HG02885 (cell line): ENCODE data around the gene LMF1.

ENCODE experiments used
- ATAC-seq: cut with Tn5 transposase; IDR thresholded peaks from one replicate; pipeline ENCODE4 v1.9.1; 2021; ENCODE audit warnings: mild to moderate bottlenecking; ENCODE audit not compliant: unreplicated experiment, poor library complexity

Gene LMF1

GRCh38 chr16:1003391-1004347 is 32.9 kb upstream of the LMF1 start:
- ATAC-seq: no peak

- ATAC-seq: no peak
Observed at GRCh38 chr16:1002399-1003166, 31.8 kb upstream of the LMF1 start.

GRCh38 chr16:1001096-1001495 is 30.3 kb upstream of the LMF1 start:
- no peak for ATAC-seq

- ATAC-seq: no peak
Observed at GRCh38 chr16:1000608-1001007, 29.8 kb upstream of the LMF1 start.

- ATAC-seq: no peak
Observed at GRCh38 chr16:999677-1000076, 28.9 kb upstream of the LMF1 start.

GRCh38 chr16:998615-999014 is 27.8 kb upstream of the LMF1 start:
- ATAC-seq: no peak

GRCh38 chr16:998211-998610 is 27.4 kb upstream of the LMF1 start:
- no peak for ATAC-seq

GRCh38 chr16:997440-998051 is 26.8 kb upstream of the LMF1 start:
- ATAC-seq: no peak

- no peak for ATAC-seq
Observed at GRCh38 chr16:996681-997080, 25.9 kb upstream of the LMF1 start.

GRCh38 chr16:995783-996182 is 25.0 kb upstream of the LMF1 start:
- ATAC-seq: no peak

- ATAC-seq: no peak
Observed at GRCh38 chr16:995087-995486, 24.3 kb upstream of the LMF1 start.

- no peak for ATAC-seq
Observed at GRCh38 chr16:993731-994130, 22.9 kb upstream of the LMF1 start.

GRCh38 chr16:991773-992172 is 21.0 kb upstream of the LMF1 start:
- ATAC-seq: no peak

- ATAC-seq: no peak
Observed at GRCh38 chr16:991345-991744, 20.6 kb upstream of the LMF1 start.

- ATAC-seq: no peak
Observed at GRCh38 chr16:990516-991291, 19.9 kb upstream of the LMF1 start.

GRCh38 chr16:989354-989814 is 18.6 kb upstream of the LMF1 start:
- ATAC-seq: no peak

GRCh38 chr16:988471-989353 is 17.9 kb upstream of the LMF1 start:
- no peak for ATAC-seq

- ATAC-seq: no peak
Observed at GRCh38 chr16:987906-988305, 17.1 kb upstream of the LMF1 start.

- ATAC-seq: no peak
Observed at GRCh38 chr16:986925-987582, 16.3 kb upstream of the LMF1 start.
